Stimulated activated CD4-positive, alpha-beta T cell treated with anti-CD3 and anti-CD28 coated beads, TNF-alpha, amount 100 ng/mL, for 48 hours (primary cell): Measurements from ENCODE around the gene FGFR2.

Source experiments
- DNase-seq, 3 donors: peaks; one replicate each; pipeline ENCODE4 v3.0.0-alpha.2; 2020; ENCODE audit warnings: low read depth in 3 of 3

The FGFR2 gene

DNA sequence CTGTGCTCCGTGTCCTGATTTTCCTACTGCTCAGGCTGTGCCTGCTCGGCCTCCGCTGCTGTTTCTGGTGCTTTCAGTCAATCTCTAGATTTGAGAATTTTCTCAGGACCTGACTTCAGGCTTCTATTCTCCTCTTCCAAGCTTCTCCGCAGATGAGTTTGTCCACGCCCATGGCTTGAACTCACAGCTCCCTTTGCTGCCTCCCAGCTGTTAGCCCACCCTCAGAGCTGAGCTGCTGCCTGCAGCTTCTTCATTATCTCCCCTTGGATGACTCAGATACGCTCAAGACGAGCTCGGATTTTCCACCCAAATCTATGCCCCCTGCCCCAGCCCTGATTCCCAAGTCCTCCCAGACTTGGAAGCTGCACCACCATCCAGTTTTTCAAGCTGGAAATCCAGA lies 104.7 kb downstream of the FGFR2 start:
- no peak for DNase-seq

- DNase-seq = no peak
Observed at GRCh38 chr10:121490871-121491519, 107.2 kb downstream of the FGFR2 start.

- DNase-seq = no peak
Observed at GRCh38 chr10:121485436-121486139, 112.7 kb downstream of the FGFR2 start.

GRCh38 chr10:121484816-121485215 lies 113.4 kb downstream of the FGFR2 start:
- no peak for DNase-seq

DNA sequence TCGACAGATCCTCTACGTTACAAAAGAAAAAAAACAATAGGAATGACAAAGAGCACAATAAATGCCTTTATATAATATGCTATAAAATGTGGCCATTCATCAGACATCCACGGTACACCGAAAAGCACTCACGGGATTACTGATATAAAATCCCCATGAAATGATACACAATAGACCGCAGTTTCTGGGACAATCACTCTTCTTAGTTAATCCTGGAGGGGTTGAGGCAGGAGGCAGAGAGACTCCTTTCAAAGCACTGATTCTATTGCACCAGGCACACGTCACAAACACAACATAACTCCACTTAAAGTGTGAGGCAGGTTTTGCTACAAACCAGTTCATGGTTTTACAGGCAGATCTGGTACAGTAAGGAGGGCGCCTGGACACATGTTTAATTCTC lies 113.8 kb downstream of the FGFR2 start:
- no peak for DNase-seq

DNA sequence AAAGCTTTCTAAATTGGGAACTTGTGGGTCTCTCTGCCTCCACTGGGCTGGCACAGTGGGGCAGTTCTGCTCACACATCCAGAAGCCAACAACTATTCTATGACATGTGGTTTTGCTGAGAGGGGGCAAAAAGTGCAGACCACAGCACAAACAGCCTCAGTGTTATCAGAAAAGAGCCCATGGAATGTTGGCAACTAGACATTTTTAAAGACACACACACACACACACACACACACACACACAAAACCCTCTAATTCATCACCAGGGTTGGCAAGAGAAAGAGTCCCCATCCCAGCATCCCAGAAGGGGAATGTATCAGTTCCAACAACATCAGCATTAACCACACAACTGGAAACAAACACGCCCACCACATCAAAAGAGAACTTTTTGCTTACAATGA lies 117.1 kb downstream of the FGFR2 start:
- DNase-seq = no peak

- DNase-seq = no peak
Observed at GRCh38 chr10:121478556-121478955, 119.7 kb downstream of the FGFR2 start.

DNA sequence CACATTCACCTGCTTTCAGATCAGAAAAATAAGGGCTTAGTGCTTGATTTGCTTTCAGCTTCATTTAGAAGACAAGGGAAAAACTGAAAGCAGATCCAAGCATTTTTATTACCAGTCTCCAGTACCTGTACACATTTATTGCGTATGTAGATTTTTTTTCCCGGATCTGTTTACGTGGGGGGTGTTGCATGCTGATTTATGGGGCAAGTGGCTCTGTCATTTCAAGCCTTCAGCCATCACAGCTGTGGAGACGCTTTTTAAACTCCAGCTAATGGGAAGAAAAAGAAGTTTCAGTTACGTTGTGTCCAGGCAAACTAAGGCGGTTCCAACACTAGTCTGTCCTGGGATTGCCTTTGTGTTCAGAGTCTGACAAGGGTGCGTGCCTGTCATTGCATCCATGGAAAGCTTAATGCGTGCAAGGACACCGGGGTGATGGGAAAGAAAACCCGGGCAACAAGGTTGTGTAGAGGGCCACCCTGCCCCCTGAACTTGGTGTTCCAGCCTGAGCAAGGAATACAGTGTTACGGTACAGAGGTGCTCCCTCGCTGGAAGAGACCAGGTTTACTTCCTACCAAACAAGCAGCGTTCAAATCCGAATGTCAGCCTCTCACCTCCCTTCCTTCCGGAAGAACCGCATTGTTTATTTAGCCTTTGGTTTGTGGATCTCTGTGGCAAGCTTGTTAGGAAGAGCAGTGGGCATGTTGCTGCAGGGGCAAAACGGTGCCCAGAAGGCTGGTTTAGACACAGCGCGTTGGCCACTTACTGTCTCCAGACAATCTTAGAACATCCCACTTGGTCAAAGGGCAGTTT lies 128.2 kb downstream of the FGFR2 start:
- DNase-seq = no peak

DNA sequence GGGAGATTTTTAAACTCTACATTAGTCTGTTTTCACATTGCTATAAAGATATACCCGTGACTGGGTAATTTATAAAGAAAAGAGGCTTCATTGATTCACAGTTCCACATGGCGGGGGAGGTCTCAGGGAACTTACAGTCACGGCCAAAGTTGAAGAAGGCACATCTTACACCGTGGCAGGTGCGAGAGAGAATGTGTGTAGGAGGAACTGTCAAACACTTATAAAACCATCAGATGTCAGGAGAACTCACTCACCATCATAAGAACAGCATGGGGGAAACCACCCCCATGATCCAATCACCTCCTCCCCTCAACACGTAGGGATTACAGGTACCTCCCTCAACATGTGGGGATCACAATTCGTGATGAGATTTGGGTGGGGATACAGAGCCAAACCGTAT lies 129.5 kb downstream of the FGFR2 start:
- no peak for DNase-seq

- no peak for DNase-seq
Observed at GRCh38 chr10:121466424-121466823, 131.8 kb downstream of the FGFR2 start.

DNA sequence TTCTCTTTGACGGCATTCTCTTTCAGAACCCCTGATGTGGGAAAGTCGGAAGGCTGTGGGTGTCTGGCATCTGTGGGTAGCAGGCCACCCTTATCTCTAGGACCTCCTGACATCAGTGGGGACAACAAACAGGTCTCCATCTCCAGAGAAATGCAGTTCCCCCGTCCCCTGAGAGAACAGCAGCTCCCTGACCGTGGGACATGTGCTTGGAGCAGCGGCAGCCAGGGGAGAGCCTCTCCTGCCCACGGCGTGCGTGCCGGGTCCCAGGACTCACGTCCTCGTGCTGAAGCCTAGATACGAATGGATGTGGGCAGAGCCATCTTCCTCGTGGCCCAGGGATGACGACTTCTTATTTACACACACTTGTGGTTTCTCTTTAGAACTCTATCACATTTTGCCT lies 133.0 kb downstream of the FGFR2 start:
- no peak for DNase-seq

DNA sequence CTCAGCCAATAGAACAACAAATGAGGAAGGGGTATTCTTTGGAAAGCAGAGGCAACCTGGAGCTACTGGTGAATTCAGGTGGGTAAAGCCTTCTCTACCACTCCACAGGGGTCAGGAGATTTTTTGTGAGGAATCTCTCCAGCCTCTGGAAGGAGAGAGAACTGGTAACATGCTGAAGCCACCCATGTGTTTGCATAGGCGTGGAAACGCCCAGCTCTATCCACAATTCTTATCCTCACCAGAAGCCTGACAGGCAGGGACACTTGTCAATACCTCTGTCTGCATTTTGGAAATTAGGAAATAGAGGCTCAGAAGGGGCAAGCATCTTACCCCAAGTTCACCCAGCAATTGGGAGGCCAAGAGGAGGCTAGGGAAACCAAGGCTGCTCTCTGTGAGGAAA lies 133.7 kb downstream of the FGFR2 start:
- no peak for DNase-seq

- DNase-seq = no peak
Observed at GRCh38 chr10:121462955-121463354, 135.3 kb downstream of the FGFR2 start.

GRCh38 chr10:121462281-121462680 lies 136.0 kb downstream of the FGFR2 start:
- no peak for DNase-seq

DNA sequence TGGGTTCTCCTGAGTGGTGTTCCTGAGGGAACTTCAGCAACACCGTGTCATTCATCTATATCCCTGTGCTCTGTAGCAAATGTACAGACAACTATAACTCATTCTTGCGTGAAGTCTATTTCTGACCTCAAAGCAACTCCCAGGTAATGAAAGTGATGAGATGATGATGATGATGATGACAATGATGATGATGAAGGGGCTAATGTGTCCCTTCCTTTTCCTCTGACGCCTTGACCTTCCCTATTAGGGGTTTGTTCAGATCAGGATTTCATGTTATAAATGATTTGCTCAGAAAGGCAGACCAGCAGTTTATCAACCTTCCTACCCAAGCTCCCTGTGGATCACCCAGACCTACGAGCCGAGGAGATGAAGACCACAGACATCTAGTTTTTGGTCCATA lies 136.9 kb downstream of the FGFR2 start:
- DNase-seq = no peak

DNA sequence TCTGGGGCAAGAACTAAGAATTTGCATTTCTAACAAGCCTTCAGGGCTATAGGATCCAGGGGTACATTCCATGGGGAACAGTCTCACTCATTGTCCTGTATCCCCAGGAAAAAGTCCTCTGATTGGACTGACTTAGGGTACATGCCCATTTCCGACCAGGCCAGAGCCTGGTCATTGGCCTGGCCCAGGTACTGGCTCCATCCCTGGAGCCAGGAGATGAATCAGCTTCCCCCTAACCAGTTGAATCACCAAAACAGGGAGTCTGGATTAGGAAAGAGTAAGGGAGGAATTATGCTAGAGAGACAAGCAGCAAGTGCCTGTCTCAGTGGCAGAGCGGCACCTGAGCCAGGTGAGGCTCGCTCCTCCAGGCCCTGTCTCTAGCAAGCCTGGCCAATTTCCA lies 137.5 kb downstream of the FGFR2 start:
- no peak for DNase-seq

- DNase-seq = no peak
Observed at GRCh38 chr10:121459622-121460453, 138.4 kb downstream of the FGFR2 start.

GRCh38 chr10:121459279-121459621 lies 139.0 kb downstream of the FGFR2 start:
- no peak for DNase-seq

DNA sequence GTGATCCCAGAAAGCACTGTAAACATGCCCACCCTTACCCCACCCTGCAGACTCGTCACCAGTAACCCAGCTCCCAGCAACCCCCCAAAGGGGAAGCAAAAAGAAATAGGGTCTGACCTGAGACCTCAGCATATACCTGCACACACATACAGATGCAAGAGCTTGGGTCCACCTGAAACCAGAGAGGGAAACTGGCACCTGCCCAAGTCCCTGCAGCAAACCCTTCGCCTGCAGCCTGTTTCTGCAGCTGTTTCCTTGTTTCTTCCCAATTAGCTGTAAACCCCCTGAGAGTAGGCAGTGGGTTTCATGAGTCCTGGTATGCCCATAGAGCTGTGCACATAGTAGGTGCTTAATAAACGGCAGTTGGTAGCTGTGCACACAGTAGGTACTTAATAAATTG lies 140.5 kb downstream of the FGFR2 start:
- DNase-seq = no peak

DNA sequence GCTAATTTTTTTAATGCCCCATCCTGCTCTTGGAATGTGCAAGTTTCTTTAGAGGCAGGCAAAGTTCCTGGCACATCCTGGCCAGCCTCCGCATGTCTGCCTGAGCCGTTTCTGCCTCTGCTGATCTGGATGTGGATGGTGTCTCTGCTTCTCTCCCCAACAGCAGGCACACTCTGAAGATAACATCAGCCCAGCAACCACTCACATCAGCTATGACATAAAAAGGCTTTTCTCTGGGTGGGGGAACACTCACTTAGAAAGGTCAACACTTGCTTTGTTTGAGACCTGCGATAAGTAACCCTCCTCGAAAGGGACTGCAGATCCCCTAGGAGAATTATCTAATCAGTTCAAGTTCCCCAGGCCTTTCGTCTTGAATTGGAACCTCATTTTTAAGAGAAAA lies 142.9 kb downstream of the FGFR2 start:
- no peak for DNase-seq

DNA sequence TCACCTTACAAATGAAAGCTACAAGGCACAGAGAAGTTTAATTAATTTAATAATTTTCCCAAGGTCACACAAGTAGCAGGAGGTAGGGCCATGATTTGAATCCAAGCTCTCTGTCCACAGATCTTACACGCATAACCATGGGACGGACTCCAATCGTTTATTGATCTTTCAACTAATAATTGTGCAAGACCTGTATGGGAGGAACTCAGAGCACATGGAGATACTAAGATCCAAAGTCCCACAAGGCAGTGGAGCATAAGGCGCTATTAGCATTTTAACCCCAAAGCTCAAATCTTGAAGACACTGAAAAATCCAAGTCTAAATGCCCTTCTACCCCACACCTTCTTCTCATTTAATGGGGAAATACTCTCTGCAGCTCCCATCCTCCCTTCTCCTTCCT lies 143.5 kb downstream of the FGFR2 start:
- DNase-seq = no peak

GRCh38 chr10:121453160-121453559 lies 145.1 kb downstream of the FGFR2 start:
- no peak for DNase-seq
